AG10803 (cell line): ENCODE results near the gene SAC3D1.
"Not testable (repeated sequence)": the region's sequence is repeated elsewhere in the genome, so short reads cannot be mapped to it uniquely, and the experiment has no call there.

Source experiments
- DNase-seq: peaks from one replicate; pipeline ENCODE4 v3.0.0; 2010; ENCODE audit warnings: low read depth
- H3K4me3 ChIP-seq: 2 replicates; pipeline ENCODE4 v1.5.1; 2011; ENCODE audit warnings: mild to moderate bottlenecking, low read length, control low read depth
- CTCF ChIP-seq: conservative IDR thresholded peaks from 2 replicates; pipeline ENCODE4 v1.5.1; 2011; ENCODE audit warnings: mild to moderate bottlenecking, low read length, control low read depth, inconsistent platforms

Gene SAC3D1

DNA sequence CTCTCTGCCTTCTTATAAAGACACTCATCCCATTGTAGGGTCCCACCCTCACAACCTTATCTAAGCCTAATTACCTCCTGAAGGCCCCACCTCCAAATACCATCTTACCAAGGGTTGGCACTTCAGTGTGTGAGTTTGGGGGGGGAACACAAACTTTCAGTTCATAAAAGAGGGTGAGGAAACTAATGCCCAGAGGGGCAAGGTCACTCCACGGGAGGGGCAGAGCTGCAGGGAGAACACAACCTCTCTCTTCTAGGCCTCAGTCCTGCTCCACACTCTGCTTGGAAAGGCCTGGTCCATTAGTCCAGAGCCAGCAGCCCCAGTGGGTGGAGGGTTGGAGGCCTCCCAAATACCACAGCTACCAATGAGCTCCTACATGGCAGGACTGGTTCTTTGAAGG, 41.5 kb upstream of the SAC3D1 start:
- no peak overlapping the region for H3K4me3 ChIP-seq
- no peak for TF ChIP-seq CTCF
- no peak for DNase-seq

DNA sequence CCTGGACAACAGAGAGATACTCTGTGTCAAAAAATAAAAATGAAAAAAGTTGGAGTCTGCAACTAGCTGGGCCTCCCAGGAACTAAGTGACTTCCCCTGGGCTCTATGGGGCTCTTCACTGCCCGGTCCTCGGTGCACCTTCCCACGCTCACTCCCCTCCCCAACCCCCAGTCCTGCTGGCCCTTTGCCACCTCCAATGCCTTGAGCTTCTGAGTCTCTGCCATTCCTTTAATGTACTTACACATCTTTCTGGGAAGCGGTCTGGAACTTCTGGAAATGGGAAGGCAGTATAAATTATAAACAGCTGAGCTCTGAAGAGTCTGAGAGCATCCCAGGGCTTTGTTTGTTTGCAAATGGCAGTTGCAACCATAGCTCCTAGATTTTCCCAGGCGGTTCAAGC, 38.3 kb upstream of the SAC3D1 start:
- TF ChIP-seq CTCF: no peak
- peak; percentile 34 for DNase-seq
- H3K4me3 ChIP-seq: no peak overlapping the region

DNA sequence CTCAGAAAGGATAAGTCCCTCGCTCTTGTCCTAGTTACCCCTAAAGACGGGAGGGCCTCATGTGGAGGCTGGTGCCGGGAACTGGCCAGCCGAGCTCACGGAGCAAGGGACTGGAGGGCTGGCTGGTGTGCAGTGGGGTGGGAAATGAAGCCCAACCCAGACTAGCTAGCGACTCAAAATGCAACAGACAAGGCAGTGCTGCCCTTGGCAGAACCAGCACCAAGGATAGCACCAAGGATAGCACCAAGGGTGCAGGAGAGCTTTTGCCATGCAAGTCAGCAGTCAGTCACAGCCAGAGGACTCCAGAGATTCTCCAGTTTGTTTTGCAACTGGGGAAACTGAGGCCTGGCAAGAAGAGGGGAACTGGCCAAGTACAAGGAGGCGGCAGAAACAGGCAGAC, 37.7 kb upstream of the SAC3D1 start:
- peak; percentile 39 for DNase-seq
- no peak overlapping the region for H3K4me3 ChIP-seq
- TF ChIP-seq CTCF: no peak

DNA sequence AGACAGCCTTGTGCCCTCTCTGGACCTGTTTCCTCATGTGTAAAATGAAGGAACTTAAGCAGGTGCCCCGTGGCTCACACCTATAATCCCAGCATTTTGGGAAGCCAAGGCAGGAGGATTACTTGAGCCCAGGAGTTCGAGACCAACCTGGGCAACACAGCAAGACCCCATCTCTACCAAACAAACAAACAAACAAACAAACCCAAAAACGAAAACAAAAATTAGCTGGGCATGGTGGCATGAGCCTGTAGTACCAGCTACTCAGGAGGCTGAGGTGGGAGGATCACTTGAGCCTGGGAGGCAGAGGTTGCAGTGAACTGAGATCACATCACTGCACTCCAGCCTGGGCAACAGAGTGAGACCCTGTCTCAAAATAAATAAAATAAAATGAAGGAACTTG, 37.0 kb upstream of the SAC3D1 start:
- DNase-seq, H3K4me3 ChIP-seq: not testable (repeated sequence)

DNA sequence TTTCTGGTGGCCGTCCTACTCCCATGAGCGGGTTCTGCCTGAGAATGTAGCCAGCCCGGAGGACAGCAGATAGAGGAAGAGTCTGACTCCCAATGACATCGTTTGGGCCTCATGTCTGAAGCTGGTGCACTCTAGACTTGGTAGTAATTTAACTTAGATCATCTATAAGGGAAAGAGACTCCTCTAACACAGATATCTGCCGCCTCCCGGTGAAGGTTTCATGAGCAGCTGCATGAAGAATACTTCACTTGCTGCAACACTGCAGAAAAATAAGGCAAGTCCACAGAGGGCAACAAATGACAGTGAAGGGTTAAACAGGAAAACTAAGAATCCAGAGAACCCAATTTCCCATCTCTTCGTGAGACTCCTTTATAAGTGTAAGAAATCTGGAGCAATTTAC, 33.0 kb upstream of the SAC3D1 start:
- no peak for DNase-seq
- TF ChIP-seq CTCF: no peak
- H3K4me3 ChIP-seq: no peak overlapping the region

- DNase-seq: no peak
- H3K4me3 ChIP-seq: no peak overlapping the region
- no peak for TF ChIP-seq CTCF
Measured at GRCh38 chr11:65008873-65009272, 32.1 kb upstream of the SAC3D1 start.

- peak; percentile 67 for TF ChIP-seq CTCF
- peak; percentile 84 for DNase-seq
- H3K4me3 ChIP-seq: peak overlapping the region; percentile 88
Measured at GRCh38 chr11:65013130-65013887, 27.7 kb upstream of the SAC3D1 start.
